SKM-1 (cell line): ENCODE measurements around the gene FYN.

Experiments used
- DNase-seq: peaks from one replicate; lab custom pipeline; 2025; ENCODE audit not compliant: unreplicated experiment; lab: John Stamatoyannopoulos, UW

Gene FYN

DNA sequence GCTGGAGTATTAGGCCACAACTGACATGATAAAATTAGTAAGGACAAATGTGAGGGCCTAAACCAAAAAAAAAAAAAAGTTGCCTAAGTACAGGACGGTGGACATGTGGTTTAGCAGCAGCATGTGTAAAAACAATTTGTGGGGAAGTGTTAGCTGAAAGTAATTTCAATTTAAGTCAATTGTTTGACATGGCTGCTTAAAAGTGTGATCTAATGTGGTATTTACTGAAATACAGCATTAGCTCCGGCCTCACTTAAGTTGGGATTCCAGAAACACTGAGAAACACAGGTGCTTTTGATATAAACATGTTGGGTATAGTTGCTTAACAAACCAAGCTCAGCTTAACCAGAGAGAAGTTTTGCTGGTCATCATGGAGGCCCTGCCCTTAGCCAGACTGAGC is 119.7 kb downstream of the FYN start:
- DNase-seq, result no peak

DNA sequence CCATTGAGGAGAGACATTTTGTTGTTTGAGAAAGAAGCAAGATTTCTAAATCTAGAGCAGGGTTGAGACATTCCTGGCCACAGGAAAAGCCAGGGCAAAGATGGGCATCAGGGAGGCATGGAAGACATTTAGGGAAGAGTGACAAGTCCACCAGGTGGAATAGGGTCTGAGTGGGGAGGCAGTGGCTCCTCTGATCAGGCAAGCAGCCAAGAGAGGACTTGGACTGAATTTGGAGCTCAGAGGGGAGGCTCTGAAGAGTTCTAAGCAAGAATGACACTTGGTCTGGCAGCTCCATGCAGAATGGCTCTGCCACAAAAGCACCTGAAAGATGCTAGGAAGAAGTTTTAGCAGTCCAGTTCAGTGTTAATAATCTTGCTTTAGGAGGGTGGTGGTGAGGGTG is 120.8 kb downstream of the FYN start:
- no peak for DNase-seq

GRCh38 chr6:111750753-111751673 is 122.2 kb downstream of the FYN start:
- no peak for DNase-seq

DNA sequence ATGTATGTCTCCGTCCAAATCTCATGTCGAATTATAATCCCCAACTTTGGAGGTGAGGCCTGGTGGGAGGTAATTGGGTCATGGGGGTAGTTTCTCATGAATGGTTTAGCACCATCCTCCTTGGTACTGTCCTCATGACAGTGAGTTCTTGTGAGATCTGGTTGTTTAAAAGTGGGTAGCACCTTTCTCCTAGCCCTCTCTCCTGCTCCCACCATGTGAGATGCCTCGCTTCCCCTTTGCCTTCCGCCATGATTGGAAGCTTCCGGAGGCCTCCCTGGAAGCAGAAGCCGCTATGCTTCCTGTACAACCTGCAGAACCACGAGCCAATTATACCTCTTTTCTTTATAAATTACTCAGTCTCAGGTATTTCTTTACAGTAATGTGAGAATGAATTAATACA is 123.1 kb downstream of the FYN start:
- no peak for DNase-seq

DNA sequence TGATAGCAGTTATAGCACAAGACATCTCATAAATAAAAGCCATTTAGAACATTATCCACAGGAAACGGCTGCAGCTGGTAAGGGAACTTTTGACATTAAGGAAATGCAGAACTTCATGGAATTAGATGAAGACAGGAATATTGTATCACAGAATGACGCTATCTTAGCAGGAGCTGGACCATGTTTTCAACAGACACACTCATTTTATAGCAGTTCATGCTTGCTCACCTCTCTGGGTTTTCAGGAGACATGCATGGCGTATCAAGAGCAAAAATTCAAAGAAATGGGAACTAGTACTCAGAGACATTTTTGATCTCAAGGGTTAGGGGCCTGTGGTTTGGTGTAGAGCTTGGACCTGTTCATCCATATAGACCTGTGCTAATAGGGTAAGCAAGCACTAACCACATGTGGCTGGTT is 125.0 kb downstream of the FYN start:
- DNase-seq, result no peak

DNA sequence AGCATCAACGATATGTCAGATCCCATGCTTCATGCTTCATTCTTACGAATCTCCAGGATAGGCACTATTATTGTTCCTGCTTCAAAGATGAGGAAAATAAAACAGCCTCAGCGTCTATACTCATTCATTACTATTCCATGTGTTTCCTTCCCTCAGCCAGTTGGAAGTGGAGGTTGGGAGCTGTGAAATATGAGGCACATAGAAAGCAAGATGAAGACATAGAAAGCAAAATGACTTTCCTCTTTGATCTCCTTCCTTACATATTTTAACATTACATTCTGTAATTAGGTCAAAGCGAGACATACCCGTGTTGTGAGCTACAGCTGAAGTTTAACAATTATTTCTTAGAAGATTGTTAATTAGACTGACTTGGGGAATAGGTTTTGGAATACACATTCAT is 125.4 kb downstream of the FYN start:
- DNase-seq, result no peak

GRCh38 chr6:111747396-111747795 is 125.9 kb downstream of the FYN start:
- DNase-seq, result no peak

- no peak for DNase-seq
Observed at GRCh38 chr6:111746983-111747382, 126.3 kb downstream of the FYN start.

DNA sequence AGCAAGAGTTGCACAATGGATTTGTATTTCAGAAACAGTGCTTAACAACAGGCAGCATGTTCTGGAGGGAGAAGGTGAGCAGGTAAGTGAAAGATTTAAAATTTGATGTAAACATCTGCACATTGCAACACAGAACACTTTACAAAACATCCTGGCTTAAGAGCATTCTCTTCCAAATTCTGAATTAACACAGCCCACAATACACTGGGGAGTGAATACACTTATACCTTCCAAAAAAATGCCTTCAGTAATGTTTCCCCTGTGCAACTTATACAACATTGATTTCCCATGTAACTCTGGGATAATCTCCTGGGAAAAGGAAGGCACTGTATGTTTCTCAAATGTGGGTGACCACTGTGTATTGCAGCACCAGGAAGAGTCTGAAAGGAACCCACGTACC is 127.6 kb downstream of the FYN start:
- no peak for DNase-seq

DNA sequence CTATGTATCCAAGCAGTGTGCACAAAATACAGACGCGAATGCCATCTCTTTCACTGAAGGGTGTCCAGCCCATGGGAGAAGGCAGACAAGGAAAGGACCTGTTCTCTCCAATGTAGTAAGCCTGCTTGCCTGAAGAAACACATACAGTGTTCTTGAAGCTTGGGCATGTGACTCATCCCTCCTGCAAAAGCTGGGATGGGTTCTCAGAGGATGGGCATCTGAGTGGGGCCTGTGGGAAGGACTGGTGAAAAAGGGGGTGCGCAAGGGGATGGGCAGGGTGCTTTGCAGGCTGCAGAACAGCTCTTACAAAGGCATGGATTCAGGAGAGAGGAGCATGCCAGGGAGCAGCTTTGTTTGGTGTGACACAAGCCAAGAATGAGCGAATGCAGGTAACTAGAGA is 128.1 kb downstream of the FYN start:
- no peak for DNase-seq

GRCh38 chr6:111743862-111744692 is 129.2 kb downstream of the FYN start:
- DNase-seq, result no peak

DNA sequence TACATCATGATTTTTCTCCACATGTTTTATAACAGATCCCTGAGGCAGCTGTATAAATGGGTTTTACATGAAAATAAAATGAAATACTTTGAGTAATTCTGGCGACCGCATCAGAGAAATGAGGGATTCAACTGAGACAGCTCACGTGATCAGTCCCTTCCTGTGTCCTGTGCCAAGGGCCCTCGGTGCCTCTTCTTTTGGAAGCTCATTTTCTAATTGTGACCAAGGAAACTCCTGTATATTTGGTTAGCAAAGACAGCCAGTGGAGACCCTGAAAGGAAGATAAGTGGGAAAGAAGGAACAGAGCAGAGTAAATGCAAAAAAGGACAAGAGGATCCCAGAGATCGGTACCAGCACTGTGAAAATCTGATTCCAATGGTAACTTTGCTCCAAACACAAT is 129.9 kb downstream of the FYN start:
- no peak for DNase-seq

- DNase-seq, result no peak
Observed at GRCh38 chr6:111741177-111741952, 131.9 kb downstream of the FYN start.

GRCh38 chr6:111740506-111740905 is 132.7 kb downstream of the FYN start:
- DNase-seq, result no peak

GRCh38 chr6:111739257-111739696 is 134.0 kb downstream of the FYN start:
- DNase-seq, result no peak

GRCh38 chr6:111738631-111739030 is 134.6 kb downstream of the FYN start:
- no peak for DNase-seq

- DNase-seq, result no peak
Observed at GRCh38 chr6:111738156-111738555, 135.1 kb downstream of the FYN start.

DNA sequence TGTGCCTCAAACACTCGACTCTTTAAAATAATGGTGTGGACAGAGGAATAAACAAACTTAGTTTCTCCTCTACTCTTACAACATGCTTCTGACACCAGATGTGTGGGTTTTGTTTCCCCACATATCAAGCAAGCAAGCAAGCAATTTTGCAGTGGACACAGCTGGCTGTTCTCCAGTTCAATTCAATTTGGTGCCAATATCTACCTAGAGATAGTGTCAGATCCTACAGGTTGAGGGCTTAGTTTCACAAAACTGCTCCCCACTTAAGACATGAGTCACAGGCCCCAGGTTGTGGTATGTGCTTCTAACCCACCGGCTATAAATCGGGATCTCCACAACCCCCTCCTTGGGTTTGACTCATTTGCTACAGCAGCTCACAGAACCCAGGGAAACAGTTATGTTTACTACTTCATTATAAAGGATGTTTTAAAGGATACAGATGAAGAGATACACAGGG is 136.2 kb downstream of the FYN start:
- no peak for DNase-seq

DNA sequence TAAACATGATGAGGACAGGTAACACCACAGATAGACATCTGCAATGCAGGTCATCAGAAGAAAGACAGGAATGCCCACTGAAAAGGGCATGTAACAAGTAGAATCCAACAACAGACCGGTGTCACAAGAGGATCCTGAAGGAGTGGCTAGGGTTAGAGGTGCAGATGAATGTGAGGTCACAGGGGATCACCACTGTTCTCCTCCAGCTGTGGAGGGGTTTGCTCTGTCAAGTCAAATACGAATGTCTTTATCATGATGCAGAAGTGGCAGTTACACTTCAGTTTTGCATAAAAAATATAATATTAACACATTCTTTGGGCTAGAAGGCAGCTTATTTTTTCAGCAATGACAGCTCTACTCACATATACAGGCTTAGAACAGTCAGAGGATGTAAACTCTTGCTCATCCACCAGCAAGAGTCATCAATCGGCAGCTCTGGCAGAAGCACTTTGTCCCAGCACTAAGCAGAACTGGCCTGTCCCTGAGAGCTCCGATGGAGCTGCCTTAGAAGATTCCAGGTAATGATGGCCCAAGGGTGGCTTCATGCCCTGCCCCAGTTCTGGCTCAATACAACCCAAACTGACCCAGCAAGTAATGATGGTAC is 137.1 kb downstream of the FYN start:
- no peak for DNase-seq
